GM21447 (cell line): ENCODE results near the gene CDK6.

Experiments
- ATAC-seq: cut with Tn5 transposase; IDR thresholded peaks from one replicate; pipeline ENCODE4 v1.9.1; 2021; ENCODE audit not compliant: unreplicated experiment

Gene CDK6

GRCh38 chr7:92652536-92652935, 183.8 kb downstream of the CDK6 start:
- ATAC-seq = no peak

GRCh38 chr7:92650391-92650790, 186.0 kb downstream of the CDK6 start:
- no peak for ATAC-seq

GRCh38 chr7:92648067-92648466, 188.3 kb downstream of the CDK6 start:
- ATAC-seq = peak; percentile 62

GRCh38 chr7:92647652-92648051, 188.7 kb downstream of the CDK6 start:
- no peak for ATAC-seq

- peak; percentile 42 for ATAC-seq
Measured at GRCh38 chr7:92647011-92647625, 189.3 kb downstream of the CDK6 start.

- ATAC-seq = no peak
Measured at GRCh38 chr7:92645114-92646061, 191.0 kb downstream of the CDK6 start.

- ATAC-seq = no peak
Measured at GRCh38 chr7:92644406-92645113, 191.8 kb downstream of the CDK6 start.

GRCh38 chr7:92643821-92644220, 192.6 kb downstream of the CDK6 start:
- ATAC-seq = no peak

- peak; percentile 80 for ATAC-seq
Measured at GRCh38 chr7:92641921-92642511, 194.4 kb downstream of the CDK6 start.

- no peak for ATAC-seq
Measured at GRCh38 chr7:92639966-92640365, 196.4 kb downstream of the CDK6 start.

- no peak for ATAC-seq
Measured at GRCh38 chr7:92639213-92639896, 197.0 kb downstream of the CDK6 start.

- ATAC-seq = no peak
Measured at GRCh38 chr7:92636018-92636560, 200.3 kb downstream of the CDK6 start.

- ATAC-seq = no peak
Measured at GRCh38 chr7:92635538-92635937, 200.8 kb downstream of the CDK6 start.

GRCh38 chr7:92634924-92635519, 201.4 kb downstream of the CDK6 start:
- ATAC-seq = peak; percentile 27

- no peak for ATAC-seq
Measured at GRCh38 chr7:92634205-92634604, 202.2 kb downstream of the CDK6 start.

- ATAC-seq = no peak
Measured at GRCh38 chr7:92633211-92633906, 203.0 kb downstream of the CDK6 start.

GRCh38 chr7:92632791-92633190, 203.6 kb downstream of the CDK6 start:
- no peak for ATAC-seq

GRCh38 chr7:92631850-92632487, 204.4 kb downstream of the CDK6 start:
- peak; percentile 18 for ATAC-seq
